Lung (tissue), 12 donors: ENCODE results near the gene CYP3A7. TPM values are rescaled to one million over a fixed set of nuclear protein-coding genes. Genes with fewer than 3 reads are reported as not detected.

Experiments used
- ATAC-seq: fragments of 200-7000 bp; cut with Tn5 transposase; one replicate; pipeline ENCODE4 v1.9.1; 2020; ENCODE audit warnings: moderate number of reproducible peaks; ENCODE audit not compliant: insufficient read depth, low FRiP score
- DNase-seq, 3 donors: peaks; one replicate each; pipeline ENCODE4 v3.0.0-alpha.2; 2013 to 2017
- H3K27ac ChIP-seq, 2 donors: one replicate each; pipeline ENCODE4 v1.5.1; 2013; ENCODE audit warnings: mild to moderate bottlenecking in 2 of 2, moderate library complexity in 2 of 2, control low read depth in 1 of 2, inconsistent platforms in 1 of 2, low read depth in 1 of 2, low read length in 1 of 2
- H3K27me3 ChIP-seq, 3 donors: one replicate each; pipeline ENCODE4 v1.5.1; 2013; ENCODE audit warnings: low read length in 2 of 3; ENCODE audit not compliant: control insufficient read depth in 3 of 3, insufficient read depth in 3 of 3
- H3K36me3 ChIP-seq, 4 donors: one replicate each; pipeline ENCODE4 v1.5.1; 2013; ENCODE audit warnings: low read length in 4 of 4, mild to moderate bottlenecking in 1 of 4, moderate library complexity in 1 of 4; ENCODE audit not compliant: control insufficient read depth in 4 of 4, insufficient read depth in 4 of 4
- H3K4me1 ChIP-seq, 5 donors: one replicate each; pipeline ENCODE4 v1.5.1; 2013; ENCODE audit warnings: low read length in 5 of 5, mild to moderate bottlenecking in 2 of 5, moderate library complexity in 1 of 5; ENCODE audit not compliant: control insufficient read depth in 5 of 5, insufficient read depth in 5 of 5
- H3K4me3 ChIP-seq: one replicate; pipeline ENCODE4 v1.5.1; 2013; ENCODE audit warnings: mild to moderate bottlenecking, control low read depth, moderate library complexity
- H3K9ac ChIP-seq, 2 donors: one replicate each; pipeline ENCODE4 v1.5.1; 2013; ENCODE audit warnings: low read length in 2 of 2, control low read depth in 1 of 2; ENCODE audit not compliant: insufficient read depth in 1 of 2
- H3K9me3 ChIP-seq, 4 donors: one replicate each; pipeline ENCODE4 v1.5.1; 2013; ENCODE audit warnings: low read length in 3 of 4, mild to moderate bottlenecking in 1 of 4, moderate library complexity in 1 of 4; ENCODE audit not compliant: control insufficient read depth in 4 of 4, insufficient read depth in 3 of 4
- CTCF ChIP-seq: IDR thresholded peaks from 2 replicates; pipeline ENCODE4 v1.5.1; 2012; ENCODE audit warnings: mild to moderate bottlenecking; ENCODE audit errors: control extremely low read depth, extremely low read depth
- WGBS, 2 donors: extraction: QIAGEN DNeasy Blood & Tissue Kit; methylation state at CpG; one replicate each; pipeline ENCODE4 v1.1.7; 2013; 5-methylcytosine and 5-hydroxymethylcytosine counted together
- polyA plus RNA-seq, 2 donors: library from polyadenylated mRNA; stranded (reverse); fragments of 200-250 nt; gene quantifications; one replicate each; pipeline ENCODE4 v1.2.1, GENCODE V29; 2013
- total RNA-seq, 2 donors: library from RNA; depleted of rRNA in 1 of 2; stranded (reverse); fragments of >200 nt in 1 of 2; gene quantifications; one replicate each; pipeline ENCODE4 v1.2.1, GENCODE V29; 2014 to 2021
- donor health status: control.
- donor health status: control.
- donor health status: Bipolar disorder and iron deficiency.
- donor health status: healthy.
- donor health status: DM: yes; HTN: yes; CAD: no.

CYP3A7 gene
- total and polyA plus RNA-seq, 4 donors: 0.19 to 0.71 (median 0.44) TPM

GRCh38 chr7:99766484-99767099 lies 31.6 kb upstream of the CYP3A7 start:
- Histone ChIP-seq H3K27me3 (no peaks in the 10 kb centered on the region), H3K4me3 (no peak overlapping the region), H3K9ac (no peak overlapping the region), H3K9me3 (no peaks in the 10 kb centered on the region), H3K4me1 (peaks cover 0 to 22% (median 0%) of the 10 kb centered on the region in 5 donors), H3K27ac (no peak overlapping the region), H3K36me3 (no peaks in the 10 kb centered on the region)
- no peak for TF ChIP-seq CTCF
- ATAC-seq (no peak), DNase-seq (no peak)
- 94 to 97% methylated on average over 3 of the region's 3 CpGs for WGBS, 2 donors

DNA sequence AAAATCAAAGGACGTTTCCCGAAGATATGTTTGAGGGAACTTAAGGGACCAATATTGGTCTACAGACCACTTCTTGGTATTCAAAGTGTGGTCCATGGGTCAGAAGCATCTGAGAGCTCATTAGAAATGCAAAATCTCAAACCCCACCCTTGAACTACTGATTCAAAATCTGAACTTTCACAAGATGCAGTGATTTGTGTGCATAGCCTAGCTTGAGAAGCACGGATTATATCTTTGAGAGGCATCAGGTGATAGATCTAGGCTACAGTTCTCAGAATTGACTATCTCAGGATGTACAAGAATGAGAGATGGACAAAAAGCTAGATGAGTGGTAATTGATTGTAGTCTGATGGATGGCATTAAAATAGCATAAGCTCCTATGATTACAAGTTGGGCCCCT lies 29.5 kb upstream of the CYP3A7 start:
- Histone ChIP-seq H3K27me3 (no peaks in the 10 kb centered on the region), H3K27ac (no peak overlapping the region), H3K9me3 (no peaks in the 10 kb centered on the region), H3K36me3 (no peaks in the 10 kb centered on the region), H3K4me3 (no peak overlapping the region), H3K4me1 (peaks cover 0 to 22% (median 0%) of the 10 kb centered on the region in 5 donors), H3K9ac (no peak overlapping the region)
- ATAC-seq (no peak), DNase-seq (no peak)
- TF ChIP-seq CTCF: no peak
- 86% methylated on average over 3 of the region's 3 CpGs for WGBS, 2 donors

- Histone ChIP-seq H3K27me3 (no peaks in the 10 kb centered on the region), H3K4me1 (peaks cover 0 to 19% (median 0%) of the 10 kb centered on the region in 5 donors), H3K4me3 (no peak overlapping the region), H3K36me3 (no peaks in the 10 kb centered on the region), H3K9me3 (no peaks in the 10 kb centered on the region), H3K27ac (no peak overlapping the region), H3K9ac (peak overlapping the region in 1 of 2 donors; percentile 17)
- TF ChIP-seq CTCF: no peak
- DNase-seq (peak; percentile 39 to 93 (median 79)), ATAC-seq (peak; percentile 53)
- WGBS, 2 donors: 75 to 82% methylated on average over 7 of the region's 7 CpGs
These were observed 27.8 kb upstream of the CYP3A7 start for GRCh38 chr7:99762680-99763327.
